OCI-LY3 (cell line): Measurements from ENCODE around the gene PSMD7.

Experiments
- H2AFZ ChIP-seq: fragments of 200-600, 300-600 bp; shearing (Covaris generic); 2 replicates; pipeline ENCODE4 v1.6.0; 2014; ENCODE audit warnings: antibody characterized with exemption, low read depth, low read length
- H3K27ac ChIP-seq: fragments of 200-600, 300-600 bp; sonication (generic); 2 replicates; pipeline ENCODE4 v1.5.1; 2014; ENCODE audit warnings: mild to moderate bottlenecking, low read length, moderate library complexity, mixed read lengths
- H3K27me3 ChIP-seq: fragments of 200-600, 300-600 bp; sonication (generic); 2 replicates; pipeline ENCODE4 v1.6.1; 2014; ENCODE audit warnings: low read depth, low read length, mixed read lengths
- H3K36me3 ChIP-seq: fragments of 200-600, 300-600 bp; sonication (generic); replicated peaks from 2 replicates; pipeline ENCODE3; 2014; ENCODE audit warnings: low read depth, low read length, mixed read lengths
- H3K4me1 ChIP-seq: fragments of 300-600, 200-600 bp; sonication (generic); 2 replicates; pipeline ENCODE4 v1.6.1; 2014; ENCODE audit warnings: low read length, mixed read lengths
- H3K4me2 ChIP-seq: fragments of 200-600, 300-600 bp; sonication (generic); 2 replicates; pipeline ENCODE4 v1.6.1; 2014; ENCODE audit warnings: low read length, mixed read lengths
- H3K4me3 ChIP-seq: fragments of 300-600, 200-600 bp; sonication (generic); 2 replicates; pipeline ENCODE4 v1.5.1; 2014; ENCODE audit warnings: antibody characterized with exemption, mild to moderate bottlenecking, low read length, moderate library complexity
- H3K79me2 ChIP-seq: fragments of 300-600, 200-600 bp; shearing (Covaris generic); 2 replicates; pipeline ENCODE4 v1.6.1; 2014; ENCODE audit warnings: mild to moderate bottlenecking, low read length, mixed read lengths
- H3K9ac ChIP-seq: fragments of 300-600, 200-600 bp; shearing (Covaris generic); 2 replicates; pipeline ENCODE4 v1.6.0; 2014; ENCODE audit warnings: mild to moderate bottlenecking, low read length, moderate library complexity
- H3K9me3 ChIP-seq: fragments of 200-600, 300-600 bp; shearing (Covaris generic); 2 replicates; pipeline ENCODE4 v1.6.1; 2014; ENCODE audit warnings: low read length, mixed read lengths; ENCODE audit not compliant: insufficient read depth
- H4K20me1 ChIP-seq: fragments of 200-600, 300-600 bp; sonication (generic); 2 replicates; pipeline ENCODE4 v1.6.1; 2016; ENCODE audit warnings: low read length, mixed read lengths; ENCODE audit not compliant: insufficient read depth
- CTCF ChIP-seq: fragments of 200-600, 300-600 bp; sonication (generic); IDR thresholded peaks from 2 replicates; pipeline ENCODE4 v1.5.1; 2014; ENCODE audit warnings: antibody characterized with exemption, low read length, low read depth
- EZH2phosphoT487 ChIP-seq: fragments of 200-600 bp; shearing (Covaris generic); IDR thresholded peaks from 2 replicates; pipeline ENCODE4 v1.6.1; 2018; ENCODE audit warnings: antibody characterized with exemption, mixed run types, low read depth

Gene PSMD7

GRCh38 chr16:74291176-74291575 is 5.4 kb upstream of the PSMD7 start:
- no peaks in the 10 kb centered on the region for H3K27me3 ChIP-seq
- H3K9ac ChIP-seq = no peak overlapping the region
- H3K36me3 ChIP-seq = peaks cover 14% of the 10 kb centered on the region
- no peak for TF ChIP-seq EZH2phosphoT487
- no peak for TF ChIP-seq CTCF
- no peak overlapping the region for H2AFZ ChIP-seq
- H3K4me1 ChIP-seq = peaks cover 5% of the 10 kb centered on the region; the same call in 1 of the 2 replicates
- H3K9me3 ChIP-seq = peaks cover 8% of the 10 kb centered on the region; the same call in 1 of the 2 replicates
- no peak overlapping the region for H3K4me2 ChIP-seq
- peaks cover 11% of the 10 kb centered on the region for H3K79me2 ChIP-seq
- no peak overlapping the region for H3K4me3 ChIP-seq
- no peaks in the 10 kb centered on the region for H4K20me1 ChIP-seq
- no peak overlapping the region for H3K27ac ChIP-seq

GRCh38 chr16:74291577-74292208 is 4.9 kb upstream of the PSMD7 start:
- Histone ChIP-seq H3K4me3 (no peak overlapping the region), H3K4me2 (no peak overlapping the region)

DNA sequence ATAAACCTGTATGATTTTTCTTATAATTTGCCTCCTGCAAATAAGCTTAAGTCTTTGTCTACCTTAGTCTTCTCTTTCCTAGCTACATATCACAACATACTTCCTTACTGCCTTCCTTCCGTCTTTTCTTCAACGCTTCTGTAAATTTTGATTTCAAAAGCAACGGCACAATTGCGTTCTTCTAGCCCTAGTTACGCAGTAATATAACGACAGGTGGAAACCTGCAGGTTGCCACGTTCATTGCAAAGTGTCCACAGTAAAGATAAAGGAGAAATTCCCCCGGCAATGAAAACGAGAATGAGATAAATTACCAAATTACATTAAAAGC is 546 bp upstream of the PSMD7 start:
- Histone ChIP-seq H3K27me3 (no peaks in the 10 kb centered on the region), H3K9me3 (peaks cover 8% of the 10 kb centered on the region; the same call in 1 of the 2 replicates), H3K4me2 (peak overlapping the region; percentile 83), H3K4me1 (peaks cover 14% of the 10 kb centered on the region), H3K36me3 (peaks cover 33% of the 10 kb centered on the region), H3K79me2 (peaks cover 56% of the 10 kb centered on the region), H3K9ac (peak overlapping the region; percentile 96), H3K27ac (peak overlapping the region; percentile 79), H4K20me1 (peaks cover 11% of the 10 kb centered on the region; the same call in 1 of the 2 replicates), H2AFZ (peak overlapping the region; percentile 90), H3K4me3 (peak overlapping the region; percentile 90)
- TF ChIP-seq EZH2phosphoT487 = no peak
- TF ChIP-seq CTCF = no peak

More at GRCh38 chr16:74291577-74292208, 4.9 kb upstream of the PSMD7 start:
- Histone ChIP-seq H2AFZ (no peak overlapping the region), H4K20me1 (no peaks in the 10 kb centered on the region), H3K36me3 (peaks cover 14% of the 10 kb centered on the region), H3K9ac (no peak overlapping the region), H3K79me2 (peaks cover 15% of the 10 kb centered on the region), H3K27me3 (no peaks in the 10 kb centered on the region), H3K9me3 (peaks cover 8% of the 10 kb centered on the region; the same call in 1 of the 2 replicates), H3K27ac (no peak overlapping the region), H3K4me1 (peaks cover 5% of the 10 kb centered on the region; the same call in 1 of the 2 replicates)
- no peak for TF ChIP-seq CTCF
- no peak for TF ChIP-seq EZH2phosphoT487

GRCh38 chr16:74297145-74297665 is 591 bp downstream of the PSMD7 start:
- no peak for TF ChIP-seq CTCF
- Histone ChIP-seq H3K79me2 (peaks cover 56% of the 10 kb centered on the region), H3K4me1 (peaks cover 14% of the 10 kb centered on the region), H3K36me3 (peaks cover 33% of the 10 kb centered on the region), H3K27me3 (no peaks in the 10 kb centered on the region), H3K27ac (peak overlapping the region; percentile 79), H3K4me2 (peak overlapping the region; percentile 90), H3K9me3 (no peaks in the 10 kb centered on the region), H2AFZ (no peak overlapping the region), H3K9ac (peak overlapping the region; percentile 96), H3K4me3 (peak overlapping the region; percentile 90), H4K20me1 (peaks cover 11% of the 10 kb centered on the region; the same call in 1 of the 2 replicates)
